ENCODE results near the gene TNFRSF4. TPM values are rescaled to one million over a fixed set of nuclear protein-coding genes. Genes with fewer than 3 reads are reported as not detected.

Gene TNFRSF4
- total RNA-seq, 2 donors from 2014 or later = 1.2 to 2.3 TPM

GRCh38 chr1:1164701-1165451 lies 49.1 kb downstream of the TNFRSF4 start:
- Histone ChIP-seq H3K36me3 (no peaks in the 10 kb centered on the region), H3K27ac (peak overlapping the region; percentile 63), H3K9ac (ENCODE audit: low read depth in 2 of 2, low read length in 2 of 2) (peak overlapping the region; percentile 93 to 97), H3K4me1 (peaks cover 24% of the 10 kb centered on the region), H3K4me3 (peak overlapping the region; percentile 66), H3K9me3 (no peaks in the 10 kb centered on the region), H3K27me3 (peaks cover 4% of the 10 kb centered on the region)
- DNase-seq = no peak
- no peak for TF ChIP-seq CTCF (IDR thresholded peaks at IDR 0.05)
- intact Hi-C loops (cut with DNase I) = loop anchor here (2.0 kb wide), 1 partner anchor 34 kb away; no protein-coding TSS in a partner anchor

- H3K9me3 ChIP-seq = no peaks in the 10 kb centered on the region
- peak overlapping the region; percentile 93 to 97 for H3K9ac ChIP-seq (ENCODE audit: low read depth in 2 of 2, low read length in 2 of 2)
- H3K27me3 ChIP-seq = peaks cover 4% of the 10 kb centered on the region
- H3K36me3 ChIP-seq = no peaks in the 10 kb centered on the region
- DNase-seq = no peak
- peak overlapping the region; percentile 63 for H3K27ac ChIP-seq
- no peak for TF ChIP-seq CTCF (IDR thresholded peaks at IDR 0.05)
- peak overlapping the region; percentile 66 for H3K4me3 ChIP-seq
- intact Hi-C loops (cut with DNase I) = loop anchor here (2.0 kb wide), 1 partner anchor 34 kb away; no protein-coding TSS in a partner anchor
- peaks cover 22% of the 10 kb centered on the region for H3K4me1 ChIP-seq
These were observed 49.6 kb downstream of the TNFRSF4 start for GRCh38 chr1:1164361-1164700.

GRCh38 chr1:1163538-1164070 lies 50.3 kb downstream of the TNFRSF4 start:
- Histone ChIP-seq H3K4me3 (peak overlapping the region; percentile 66), H3K9me3 (no peaks in the 10 kb centered on the region), H3K36me3 (no peaks in the 10 kb centered on the region), H3K9ac (ENCODE audit: low read depth in 2 of 2, low read length in 2 of 2) (peak overlapping the region; percentile 93 to 97), H3K27ac (peak overlapping the region; percentile 99), H3K27me3 (peaks cover 4% of the 10 kb centered on the region), H3K4me1 (peaks cover 20% of the 10 kb centered on the region)
- TF ChIP-seq CTCF (IDR thresholded peaks at IDR 0.05) = no peak
- intact Hi-C loops (cut with DNase I) = loop anchor here (2.0 kb wide), 1 partner anchor 33 kb away; no protein-coding TSS in a partner anchor
- no peak for DNase-seq

- Histone ChIP-seq H3K9ac (ENCODE audit: low read depth in 2 of 2, low read length in 2 of 2) (peak overlapping the region; percentile 93 to 97), H3K9me3 (no peaks in the 10 kb centered on the region), H3K36me3 (no peaks in the 10 kb centered on the region), H3K27me3 (peaks cover 4% of the 10 kb centered on the region), H3K4me1 (peaks cover 24% of the 10 kb centered on the region), H3K4me3 (peak overlapping the region; percentile 66), H3K27ac (peak overlapping the region; percentile 99)
- no peak for TF ChIP-seq CTCF (IDR thresholded peaks at IDR 0.05)
- DNase-seq = peak; percentile 95
- intact Hi-C loops (cut with DNase I) = no loop called here
These were observed 51.1 kb downstream of the TNFRSF4 start for GRCh38 chr1:1162597-1163537.

GRCh38 chr1:1161683-1162079 lies 52.3 kb downstream of the TNFRSF4 start:
- H3K4me1 ChIP-seq = peaks cover 24% of the 10 kb centered on the region
- no peaks in the 10 kb centered on the region for H3K36me3 ChIP-seq
- no peak for TF ChIP-seq CTCF (IDR thresholded peaks at IDR 0.05)
- no peaks in the 10 kb centered on the region for H3K27me3 ChIP-seq
- no peaks in the 10 kb centered on the region for H3K9me3 ChIP-seq
- peak overlapping the region; percentile 99 for H3K27ac ChIP-seq
- DNase-seq = no peak
- H3K9ac ChIP-seq (ENCODE audit: low read depth in 2 of 2, low read length in 2 of 2) = peak overlapping the region; percentile 70 to 97
- intact Hi-C loops (cut with DNase I) = no loop called here
- peak overlapping the region; percentile 66 for H3K4me3 ChIP-seq

Data from colonic mucosa (tissue), 4 donors.